ENCODE data around the gene RPL4.
"Not testable (repeated sequence)": the region's sequence is repeated elsewhere in the genome, so short reads cannot be mapped to it uniquely, and the experiment has no call there.

The RPL4 gene

GRCh38 chr15:66489179-66489791 is 15.4 kb downstream of the RPL4 start:
- DNase-seq (ENCODE audit: low read depth) = no peak

- DNase-seq (ENCODE audit: low read depth) = no peak
These were observed 16.1 kb downstream of the RPL4 start for GRCh38 chr15:66488525-66488924.

GRCh38 chr15:66486887-66487286 is 17.8 kb downstream of the RPL4 start:
- no peak for DNase-seq (ENCODE audit: low read depth)

- DNase-seq (ENCODE audit: low read depth) = no peak
These were observed 20.0 kb downstream of the RPL4 start for GRCh38 chr15:66484539-66485112.

- DNase-seq (ENCODE audit: low read depth) = peak; percentile 65
These were observed 21.5 kb downstream of the RPL4 start for GRCh38 chr15:66483131-66483566.

GRCh38 chr15:66482539-66482938 is 22.1 kb downstream of the RPL4 start:
- DNase-seq (ENCODE audit: low read depth) = no peak

- peak; percentile 57 for DNase-seq (ENCODE audit: low read depth)
These were observed 23.4 kb downstream of the RPL4 start for GRCh38 chr15:66481107-66481856.

GRCh38 chr15:66480267-66480666 is 24.4 kb downstream of the RPL4 start:
- DNase-seq (ENCODE audit: low read depth) = no peak

GRCh38 chr15:66477011-66477410 is 27.6 kb downstream of the RPL4 start:
- DNase-seq (ENCODE audit: low read depth) = no peak

- DNase-seq (ENCODE audit: low read depth) = no peak
These were observed 28.1 kb downstream of the RPL4 start for GRCh38 chr15:66476535-66476934.

- DNase-seq (ENCODE audit: low read depth) = no peak
These were observed 29.7 kb downstream of the RPL4 start for GRCh38 chr15:66474963-66475362.

GRCh38 chr15:66474135-66474534 is 30.5 kb downstream of the RPL4 start:
- no peak for DNase-seq (ENCODE audit: low read depth)

- peak; percentile 36 for DNase-seq (ENCODE audit: low read depth)
These were observed 32.3 kb downstream of the RPL4 start for GRCh38 chr15:66472176-66472999.

- DNase-seq (ENCODE audit: low read depth) = not testable (repeated sequence)
These were observed 33.8 kb downstream of the RPL4 start for GRCh38 chr15:66470825-66471224.

GRCh38 chr15:66467162-66468040 is 37.3 kb downstream of the RPL4 start:
- not testable (repeated sequence) for DNase-seq (ENCODE audit: low read depth)

- not testable (repeated sequence) for DNase-seq (ENCODE audit: low read depth)
These were observed 39.4 kb downstream of the RPL4 start for GRCh38 chr15:66465294-66465693.

- no peak for DNase-seq (ENCODE audit: low read depth)
These were observed 42.0 kb downstream of the RPL4 start for GRCh38 chr15:66462627-66463026.

GRCh38 chr15:66461917-66462316 is 42.7 kb downstream of the RPL4 start:
- DNase-seq (ENCODE audit: low read depth) = no peak

- DNase-seq (ENCODE audit: low read depth) = not testable (repeated sequence)
These were observed 43.4 kb downstream of the RPL4 start for GRCh38 chr15:66461294-66461693.

- DNase-seq (ENCODE audit: low read depth) = peak; percentile 60
These were observed 44.6 kb downstream of the RPL4 start for GRCh38 chr15:66459818-66460615.

GRCh38 chr15:66456211-66456610 is 48.4 kb downstream of the RPL4 start:
- no peak for DNase-seq (ENCODE audit: low read depth)
